Activated naive CD4-positive, alpha-beta T cell treated with anti-CD3 and anti-CD28 coated beads, Interleukin-2, amount 10 ng/mL, durations not matched to agents 7 days and 5 days (primary cell): ENCODE results near the gene GGT1.
"Not testable (repeated sequence)": the region's sequence is repeated elsewhere in the genome, so short reads cannot be mapped to it uniquely, and the experiment has no call there.

Source experiments
- CTCF ChIA-PET: fragments of 350-600 bp; sonication (Branson Sonifier 250); formaldehyde crosslinking; loops from one replicate; lab custom pipeline; 2021; ENCODE audit warnings: antibody characterized with exemption; lab: Charles Lee
- DNase-seq: peaks from one replicate; pipeline ENCODE4 v3.0.0-alpha.2; 2020
- H3K27ac Mint-ChIP-seq: one replicate; pipeline ENCODE4 v1.8.0; 2021; ENCODE audit warnings: mild to moderate bottlenecking, moderate library complexity, mixed read lengths
- H3K27me3 Mint-ChIP-seq: one replicate; pipeline ENCODE4 v1.8.0; 2021; ENCODE audit warnings: mild to moderate bottlenecking, mixed read lengths
- H3K36me3 Mint-ChIP-seq: one replicate; pipeline ENCODE4 v1.8.0; 2021; ENCODE audit warnings: mixed read lengths
- H3K4me1 Mint-ChIP-seq: one replicate; pipeline ENCODE4 v1.8.0; 2021; ENCODE audit warnings: mixed read lengths
- H3K4me3 Mint-ChIP-seq: one replicate; pipeline ENCODE4 v1.8.0; 2021; ENCODE audit warnings: mild to moderate bottlenecking, moderate library complexity, mixed read lengths
- H3K9me3 Mint-ChIP-seq: one replicate; pipeline ENCODE4 v1.8.0; 2021; ENCODE audit warnings: mixed read lengths

The GGT1 gene

DNA sequence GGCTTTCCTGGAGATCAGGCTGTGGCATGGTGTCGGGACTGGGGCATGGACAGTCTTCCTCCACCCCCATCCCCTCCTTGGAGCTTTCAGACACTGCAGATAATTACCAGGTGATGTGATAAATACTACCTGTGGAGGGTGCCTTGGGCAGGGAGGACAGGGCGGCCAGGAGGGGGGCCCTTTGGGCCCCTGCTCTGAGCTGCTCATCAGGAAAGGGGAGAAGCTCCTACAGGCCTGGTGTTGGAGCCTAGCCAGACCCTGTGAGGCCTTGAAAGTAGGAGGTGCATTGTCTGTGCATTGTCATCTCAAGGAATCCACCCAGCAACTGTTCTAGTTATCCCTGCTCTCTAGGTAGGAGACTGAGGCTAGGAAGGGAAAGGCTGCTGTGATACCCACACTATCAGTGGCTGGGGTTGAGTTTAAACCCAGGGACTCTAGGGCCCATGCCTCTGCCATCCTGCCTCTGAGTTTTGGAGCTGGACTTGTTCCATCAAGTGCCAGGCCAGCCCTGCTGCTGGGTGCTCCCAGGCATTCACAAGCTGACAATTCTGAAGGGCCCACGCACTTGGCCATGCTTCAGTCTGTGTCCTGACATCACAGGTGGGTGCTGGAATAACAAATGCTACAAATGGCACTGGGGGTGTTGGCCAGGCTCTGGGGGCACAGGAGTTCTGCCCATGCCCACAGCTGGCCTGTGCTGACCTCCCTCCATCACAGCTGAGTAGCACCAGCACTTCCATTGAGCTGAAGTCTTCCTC lies 2.9 kb upstream of the GGT1 start:
- H3K27me3 Mint-ChIP-seq, H3K4me3 Mint-ChIP-seq, H3K36me3 Mint-ChIP-seq, DNase-seq, H3K27ac Mint-ChIP-seq, H3K9me3 Mint-ChIP-seq: not testable (repeated sequence)
- CTCF ChIA-PET, result interaction anchor here (1.2 kb wide), 1 partner anchor 35 kb away, joined by 4 read pairs; no protein-coding TSS in a partner anchor
- peaks cover 41% of the 10 kb centered on the region for H3K4me1 Mint-ChIP-seq

DNA sequence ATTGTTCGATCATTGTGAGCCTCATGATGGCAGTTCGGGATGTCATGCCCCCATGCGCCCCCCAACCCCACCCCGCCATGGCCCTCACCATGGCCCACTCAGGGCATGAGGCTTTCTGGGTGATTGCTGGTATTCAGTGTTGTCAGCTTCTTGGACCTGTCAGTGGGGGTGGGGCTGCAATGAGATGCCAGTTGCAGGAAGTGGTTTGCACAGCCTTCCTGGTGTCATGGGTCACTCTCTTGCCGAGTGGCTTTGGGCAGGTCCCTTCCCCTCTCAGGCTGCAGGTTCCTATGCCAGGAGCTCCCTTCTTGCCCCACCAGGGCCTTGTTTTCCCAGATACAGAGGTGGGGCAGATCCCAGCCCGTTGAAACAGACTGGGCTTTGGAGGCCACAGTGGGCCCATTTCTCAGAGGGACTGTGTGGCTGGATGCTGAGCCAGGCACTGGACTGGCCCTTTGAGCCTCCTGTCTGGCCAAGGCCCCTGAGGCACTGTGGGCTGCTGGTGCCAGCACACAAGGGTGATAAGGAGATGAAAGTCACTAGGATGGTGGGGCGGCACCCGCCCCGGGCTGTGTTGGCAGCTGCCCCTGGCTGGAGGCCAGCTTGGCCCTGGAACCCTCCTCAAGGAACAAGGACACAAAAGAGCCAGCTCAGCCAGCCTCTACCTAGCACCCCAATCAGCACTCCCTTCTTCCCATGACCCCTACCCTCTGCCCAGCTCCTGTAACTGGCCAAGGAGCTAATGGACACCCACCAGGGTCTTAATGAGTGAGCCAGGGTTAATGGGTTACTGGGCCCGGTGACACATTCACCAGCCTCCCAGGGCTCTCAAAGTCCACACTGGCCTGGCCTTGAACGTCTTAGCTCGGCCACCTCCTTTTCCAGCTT lies 1.5 kb upstream of the GGT1 start:
- CTCF ChIA-PET, result interaction anchor here (1.2 kb wide), 1 partner anchor 34 kb away, joined by 4 read pairs; no protein-coding TSS in a partner anchor
- H3K4me3 Mint-ChIP-seq, result no peak overlapping the region
- no peak overlapping the region for H3K27ac Mint-ChIP-seq
- no peaks in the 10 kb centered on the region for H3K27me3 Mint-ChIP-seq
- H3K4me1 Mint-ChIP-seq, result peaks cover 43% of the 10 kb centered on the region
- DNase-seq, result peak; percentile 46
- no peaks in the 10 kb centered on the region for H3K9me3 Mint-ChIP-seq
- no peaks in the 10 kb centered on the region for H3K36me3 Mint-ChIP-seq

DNA sequence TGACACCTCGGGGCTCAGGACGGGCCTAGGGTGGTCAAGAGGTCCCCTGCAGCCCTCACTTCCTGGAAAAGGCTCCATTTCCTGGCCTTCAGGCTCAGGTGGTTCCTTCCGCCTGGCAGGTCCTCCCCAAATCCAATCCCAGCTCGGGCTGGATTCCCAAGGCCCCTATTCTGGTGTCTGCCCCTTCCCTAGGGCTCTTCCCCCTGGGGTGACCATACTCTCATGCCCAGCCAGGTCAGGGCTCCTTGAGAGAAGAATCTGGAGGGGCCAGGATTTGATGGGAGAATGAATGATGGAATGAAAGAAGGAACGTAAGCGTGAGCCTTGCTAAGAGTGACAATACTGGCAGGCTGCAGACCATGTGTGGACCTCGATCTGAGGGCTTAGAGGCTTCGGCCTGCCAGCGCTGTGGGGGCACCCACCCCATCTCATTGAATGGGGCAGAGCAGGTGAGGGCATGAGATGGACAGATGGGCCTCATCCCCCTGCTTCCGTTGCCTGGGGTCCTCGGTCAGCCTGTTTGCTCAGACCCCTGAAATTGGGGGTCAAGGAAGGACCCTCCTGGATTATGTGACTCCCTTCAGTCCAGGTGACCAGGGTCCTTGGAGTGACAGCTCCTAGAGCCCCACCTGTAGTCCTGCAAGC lies 766 bp upstream of the GGT1 start:
- H3K27me3 Mint-ChIP-seq, CTCF ChIA-PET, H3K4me3 Mint-ChIP-seq, H3K36me3 Mint-ChIP-seq, H3K27ac Mint-ChIP-seq, H3K9me3 Mint-ChIP-seq, DNase-seq: not testable (repeated sequence)
- H3K4me1 Mint-ChIP-seq, result peaks cover 46% of the 10 kb centered on the region

DNA sequence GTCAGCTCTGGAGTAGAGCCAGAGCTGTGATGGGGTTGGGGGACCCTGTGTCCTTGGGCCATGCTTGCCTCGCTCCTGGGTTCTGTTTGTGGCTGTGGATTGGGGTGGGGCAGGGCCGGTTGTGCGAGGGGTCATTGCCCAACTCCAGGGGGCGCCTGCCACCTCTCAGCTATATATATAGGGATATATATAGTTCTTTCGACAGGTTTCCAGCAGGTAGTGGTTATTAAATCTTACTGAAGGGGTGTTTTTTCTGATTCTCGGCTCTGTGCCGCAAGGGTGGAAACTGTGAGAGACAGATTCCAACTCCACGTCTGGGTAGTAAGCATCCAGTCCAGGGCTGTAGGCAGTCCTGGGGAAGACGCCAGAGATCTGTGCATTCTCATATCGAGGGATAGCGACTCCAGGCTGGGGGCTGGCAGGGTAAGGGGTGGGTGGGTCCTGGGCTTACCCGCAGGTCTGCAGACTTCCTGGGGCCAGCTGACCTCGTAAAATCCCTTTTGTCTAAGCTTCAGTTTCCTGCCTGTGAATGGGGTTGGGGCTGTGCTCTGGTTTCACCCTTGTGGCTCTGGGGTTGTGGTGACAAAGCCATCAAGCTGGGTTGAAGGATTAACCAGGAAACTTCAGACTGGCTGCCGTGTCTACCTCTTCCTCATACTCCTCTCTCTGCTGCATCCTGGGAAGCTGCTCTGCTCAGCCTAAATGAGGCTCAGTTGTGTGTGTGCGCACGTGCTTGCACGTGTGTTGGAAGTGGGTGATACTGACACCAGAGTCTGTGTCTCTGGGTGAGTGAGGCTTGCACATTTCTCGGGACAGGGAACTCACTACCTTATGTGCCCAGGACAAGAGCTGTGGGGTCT lies 1.0 kb downstream of the GGT1 start:
- H3K9me3 Mint-ChIP-seq, H3K36me3 Mint-ChIP-seq: not testable (repeated sequence)
- peak overlapping the region; percentile 89 for H3K27ac Mint-ChIP-seq

DNA sequence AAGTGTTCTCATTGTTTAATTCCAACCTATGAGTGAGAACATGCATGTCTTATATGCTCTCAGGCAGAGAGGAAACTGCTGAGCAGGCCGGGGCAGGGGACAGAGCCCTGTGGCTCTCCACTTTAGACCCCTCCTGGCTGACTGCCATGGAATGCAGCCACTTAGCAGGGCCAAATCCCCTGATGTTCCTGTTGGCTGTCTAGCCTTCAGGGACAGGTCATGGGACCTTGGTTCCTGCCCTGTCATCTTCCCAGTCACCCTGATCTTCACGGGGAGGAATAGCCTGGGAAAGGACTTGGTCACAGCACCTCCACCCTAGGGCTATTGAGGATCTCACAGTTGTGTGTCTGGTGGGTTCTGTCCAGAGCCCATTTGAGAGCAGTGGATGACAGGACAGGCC lies 3.3 kb downstream of the GGT1 start:
- DNase-seq, H3K36me3 Mint-ChIP-seq, H3K9me3 Mint-ChIP-seq, H3K27me3 Mint-ChIP-seq, H3K4me3 Mint-ChIP-seq, CTCF ChIA-PET: not testable (repeated sequence)
- Mint-ChIP-seq H3K4me1 (peaks cover 57% of the 10 kb centered on the region), H3K27ac (peak overlapping the region; percentile 79)

More for the DNA sequence above, 1.0 kb downstream of the GGT1 start:
- Mint-ChIP-seq H3K4me3 (peak overlapping the region; percentile 19), H3K4me1 (peaks cover 63% of the 10 kb centered on the region)
- DNase-seq, result peak; percentile 41
- H3K27me3 Mint-ChIP-seq, CTCF ChIA-PET: not testable (repeated sequence)

DNA sequence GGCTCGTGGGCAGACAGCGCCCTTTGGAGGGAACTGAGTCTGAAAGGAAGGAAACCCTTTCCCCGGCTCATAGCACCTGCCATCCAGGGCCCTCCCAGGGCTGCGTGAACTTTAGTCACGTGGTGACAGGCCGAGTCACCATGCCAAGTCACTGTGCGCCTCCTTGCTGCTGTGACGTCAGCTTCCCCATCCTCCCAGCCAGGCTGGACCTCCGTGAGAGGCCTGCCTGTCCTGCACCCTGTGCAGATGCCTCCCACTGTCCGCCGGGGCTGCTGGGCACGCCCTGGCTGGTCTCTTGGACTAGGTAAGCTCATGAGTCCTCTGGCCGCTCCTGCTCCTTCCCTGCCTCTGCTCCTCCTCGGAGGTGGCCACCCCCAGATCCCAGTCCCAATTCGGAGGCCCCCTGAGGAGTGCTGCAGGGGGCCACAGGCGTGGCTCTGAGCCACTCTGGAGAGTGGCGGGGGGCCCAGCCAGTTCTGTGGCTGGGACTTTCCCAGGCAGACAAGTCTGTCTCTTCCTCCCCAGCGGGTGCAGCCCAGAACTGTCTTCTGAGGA lies 4.5 kb downstream of the GGT1 start:
- DNase-seq, result peak; percentile 67
- peaks cover 46% of the 10 kb centered on the region for H3K4me1 Mint-ChIP-seq
- H3K4me3 Mint-ChIP-seq, result peak overlapping the region; percentile 85
- H3K27me3 Mint-ChIP-seq, H3K36me3 Mint-ChIP-seq, H3K9me3 Mint-ChIP-seq, CTCF ChIA-PET: not testable (repeated sequence)
- H3K27ac Mint-ChIP-seq, result peak overlapping the region; percentile 93

DNA sequence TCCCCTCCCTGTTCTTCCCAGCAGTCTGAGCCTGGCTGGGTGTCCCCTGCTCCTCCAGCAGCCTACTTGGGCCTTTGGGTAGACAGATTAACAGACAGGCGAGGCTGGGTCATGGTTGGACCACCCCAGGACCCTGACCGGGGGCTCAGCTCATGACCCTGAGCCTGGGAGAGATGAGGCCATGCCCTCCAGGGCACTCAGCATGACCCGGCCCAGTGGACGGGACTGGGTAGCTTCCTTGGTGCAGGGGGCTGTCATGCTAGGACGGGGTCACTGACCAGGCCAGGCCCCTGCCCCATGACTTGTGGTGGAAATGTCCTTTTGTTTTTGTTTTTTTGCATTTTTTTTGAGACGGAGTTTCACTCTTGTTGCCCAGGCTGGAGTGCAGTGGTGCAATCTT lies 5.3 kb downstream of the GGT1 start:
- H3K4me1 Mint-ChIP-seq, result peaks cover 42% of the 10 kb centered on the region
- H3K27me3 Mint-ChIP-seq, H3K36me3 Mint-ChIP-seq, DNase-seq, CTCF ChIA-PET, H3K9me3 Mint-ChIP-seq: not testable (repeated sequence)
- H3K4me3 Mint-ChIP-seq, result peak overlapping the region; percentile 85
- peak overlapping the region; percentile 93 for H3K27ac Mint-ChIP-seq

DNA sequence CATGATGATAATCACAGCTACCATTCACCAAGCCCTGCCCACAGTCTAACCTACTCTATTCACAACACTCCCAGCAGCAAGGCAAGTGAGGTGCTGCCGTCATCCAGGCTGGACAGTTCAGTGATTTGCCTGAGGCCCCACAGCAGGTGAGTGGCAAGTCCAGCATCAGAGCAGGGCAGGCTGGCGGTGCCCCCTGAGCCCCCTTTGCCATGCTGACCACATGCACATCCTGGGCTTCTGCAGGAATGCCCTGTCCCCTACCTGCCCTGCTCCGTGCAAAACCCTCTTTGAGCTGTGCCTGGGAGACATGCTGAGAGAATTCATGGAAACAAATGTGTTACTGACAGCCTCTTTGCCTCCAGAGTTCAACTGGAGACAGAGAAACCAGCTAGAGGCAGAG lies 6.9 kb downstream of the GGT1 start:
- DNase-seq, H3K4me3 Mint-ChIP-seq, H3K27me3 Mint-ChIP-seq, CTCF ChIA-PET, H3K36me3 Mint-ChIP-seq, H3K27ac Mint-ChIP-seq, H3K9me3 Mint-ChIP-seq: not testable (repeated sequence)
- peaks cover 27% of the 10 kb centered on the region for H3K4me1 Mint-ChIP-seq

DNA sequence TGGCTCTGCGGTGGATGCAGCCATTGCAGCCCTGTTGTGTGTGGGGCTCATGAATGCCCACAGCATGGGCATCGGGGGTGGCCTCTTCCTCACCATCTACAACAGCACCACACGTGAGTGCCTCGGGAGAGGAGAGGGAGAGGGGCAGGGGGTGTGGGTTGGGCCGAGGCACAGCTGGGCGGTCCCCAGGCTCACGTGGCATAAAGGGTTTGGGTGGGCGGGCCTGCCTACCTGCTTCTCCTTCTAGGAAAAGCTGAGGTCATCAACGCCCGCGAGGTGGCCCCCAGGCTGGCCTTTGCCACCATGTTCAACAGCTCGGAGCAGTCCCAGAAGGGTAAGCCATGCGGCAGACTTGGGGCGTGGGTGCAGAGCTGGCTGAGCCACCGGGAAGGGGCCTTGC lies 11.8 kb downstream of the GGT1 start:
- DNase-seq, H3K4me1 Mint-ChIP-seq, H3K27me3 Mint-ChIP-seq, H3K9me3 Mint-ChIP-seq, H3K4me3 Mint-ChIP-seq, H3K36me3 Mint-ChIP-seq, CTCF ChIA-PET, H3K27ac Mint-ChIP-seq: not testable (repeated sequence)

DNA sequence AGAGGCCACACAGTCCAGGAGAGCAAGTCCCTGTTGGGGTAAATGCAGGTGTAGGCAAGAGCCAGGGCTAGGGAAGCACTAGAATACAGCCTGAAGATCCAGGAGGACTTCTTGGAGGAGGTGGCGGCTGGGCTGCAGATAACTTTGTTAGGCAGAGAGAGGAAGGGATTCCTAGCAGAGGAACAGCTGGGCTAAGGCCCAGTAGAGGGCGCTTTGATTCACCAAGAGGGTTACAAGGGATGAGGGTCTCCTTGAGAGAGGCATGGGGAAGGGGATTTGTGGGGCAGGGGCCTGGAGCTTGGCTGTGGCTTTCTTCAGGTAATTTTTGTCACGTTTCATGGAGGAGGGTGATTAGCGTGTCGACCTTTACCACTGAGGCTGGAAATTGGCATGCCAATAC lies 18.3 kb downstream of the GGT1 start:
- CTCF ChIA-PET, H3K27ac Mint-ChIP-seq, H3K9me3 Mint-ChIP-seq, H3K4me3 Mint-ChIP-seq, H3K36me3 Mint-ChIP-seq, DNase-seq, H3K27me3 Mint-ChIP-seq: not testable (repeated sequence)
- peaks cover 18% of the 10 kb centered on the region for H3K4me1 Mint-ChIP-seq

DNA sequence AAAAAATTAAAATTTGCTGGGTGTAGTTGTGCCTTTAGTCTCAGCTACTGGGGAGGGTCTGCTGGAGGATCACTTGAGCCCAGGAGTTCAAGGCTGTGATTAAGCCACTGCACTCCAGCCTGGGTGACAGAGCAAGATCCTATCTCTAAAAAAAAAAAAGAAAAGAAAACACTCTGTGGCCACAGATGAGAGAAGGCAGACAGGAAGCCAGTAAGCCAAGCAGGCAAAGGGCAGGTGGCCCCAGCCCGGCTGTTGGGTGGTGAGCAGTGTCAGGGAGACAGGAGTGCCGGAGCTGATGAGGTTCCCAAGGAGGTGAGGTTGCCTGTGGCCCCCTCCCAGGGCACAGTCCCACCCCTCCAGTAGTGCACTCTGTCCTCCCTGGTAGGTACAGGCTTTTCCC lies 19.6 kb downstream of the GGT1 start:
- CTCF ChIA-PET, result interaction anchor here (0.9 to 1.2 kb wide), 2 partner anchors 63 to 136 kb away, joined by 3 read pairs; no protein-coding TSS in a partner anchor
- DNase-seq, result peak; percentile 66
- not testable (repeated sequence) for H3K9me3 Mint-ChIP-seq, H3K36me3 Mint-ChIP-seq, H3K4me3 Mint-ChIP-seq, H3K27me3 Mint-ChIP-seq
- peaks cover 18% of the 10 kb centered on the region for H3K4me1 Mint-ChIP-seq
- H3K27ac Mint-ChIP-seq, result peak overlapping the region; percentile 72

DNA sequence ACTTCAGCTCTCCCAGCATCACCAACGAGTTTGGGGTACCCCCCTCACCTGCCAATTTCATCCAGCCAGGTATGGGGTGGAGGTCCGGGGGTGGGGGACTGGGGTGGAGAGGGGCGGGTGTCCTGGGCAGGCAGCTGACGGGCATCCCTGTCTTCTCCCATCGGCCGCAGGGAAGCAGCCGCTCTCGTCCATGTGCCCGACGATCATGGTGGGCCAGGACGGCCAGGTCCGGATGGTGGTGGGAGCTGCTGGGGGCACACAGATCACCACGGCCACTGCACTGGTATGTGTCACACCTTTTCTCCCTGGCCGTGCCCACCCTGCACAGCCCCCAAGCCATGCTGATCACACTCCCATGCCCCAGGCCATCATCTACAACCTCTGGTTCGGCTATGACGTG lies 24.9 kb downstream of the GGT1 start:
- H3K36me3 Mint-ChIP-seq, H3K27me3 Mint-ChIP-seq, H3K4me3 Mint-ChIP-seq, DNase-seq, CTCF ChIA-PET, H3K4me1 Mint-ChIP-seq, H3K27ac Mint-ChIP-seq, H3K9me3 Mint-ChIP-seq: not testable (repeated sequence)

DNA sequence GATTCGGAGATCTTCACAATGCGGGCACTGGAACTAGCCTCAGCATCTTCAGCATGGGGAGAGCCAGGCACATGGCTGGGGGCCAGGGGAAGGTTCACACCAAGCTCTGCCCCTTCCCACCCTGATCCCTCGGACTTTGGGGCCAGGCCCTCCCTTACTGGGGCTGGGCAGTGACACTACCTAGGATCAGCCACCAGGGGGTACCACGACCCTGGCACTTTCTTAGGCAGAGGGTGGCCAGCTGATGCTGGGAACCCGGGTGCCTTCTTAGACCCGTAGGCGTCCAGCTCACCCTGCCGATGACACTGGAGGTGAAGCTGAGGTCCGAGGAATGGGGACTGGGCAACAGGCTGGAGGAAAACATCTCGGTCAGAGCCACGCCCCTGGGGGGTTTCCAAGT lies 26.1 kb downstream of the GGT1 start:
- peak; percentile 44 for DNase-seq
- H3K9me3 Mint-ChIP-seq, H3K27ac Mint-ChIP-seq, H3K4me1 Mint-ChIP-seq, H3K4me3 Mint-ChIP-seq, CTCF ChIA-PET, H3K36me3 Mint-ChIP-seq, H3K27me3 Mint-ChIP-seq: not testable (repeated sequence)
